OCI-LY1 (cell line): Measurements from ENCODE around the gene RAB39B.

Source experiments
- H2AFZ ChIP-seq: fragments of 200-600 bp; sonication (generic), shearing (Covaris generic); 2 replicates; pipeline ENCODE4 v1.6.0; 2014; ENCODE audit warnings: antibody characterized with exemption, mild to moderate bottlenecking, low read length
- H3F3A ChIP-seq: fragments of 200-600 bp; sonication (generic), shearing (Covaris generic); 2 replicates; pipeline ENCODE4 v1.6.0; 2014; ENCODE audit warnings: mild to moderate bottlenecking, antibody characterized with exemption, low read length, moderate library complexity; ENCODE audit not compliant: insufficient read depth
- H3K27ac ChIP-seq: fragments of 200-600 bp; sonication (generic); 2 replicates; pipeline ENCODE4 v1.5.1; 2014; ENCODE audit warnings: low read length, mixed run types, mild to moderate bottlenecking, low read depth; ENCODE audit not compliant: poor library complexity, severe bottlenecking
- H3K27me3 ChIP-seq: fragments of 200-600 bp; sonication (generic); 2 replicates; pipeline ENCODE4 v1.6.0; 2014; ENCODE audit warnings: antibody characterized with exemption, mild to moderate bottlenecking, low read length, moderate library complexity; ENCODE audit not compliant: insufficient read depth
- H3K36me3 ChIP-seq: fragments of 200-600 bp; sonication (generic); 2 replicates; pipeline ENCODE4 v1.6.1; 2014; ENCODE audit warnings: mild to moderate bottlenecking, antibody characterized with exemption, low read length, moderate library complexity, mixed read lengths; ENCODE audit not compliant: insufficient read depth
- H3K4me1 ChIP-seq: fragments of 200-600 bp; sonication (generic); 2 replicates; pipeline ENCODE4 v1.5.1; 2014; ENCODE audit warnings: mild to moderate bottlenecking, low read length, moderate library complexity; ENCODE audit not compliant: insufficient read depth, severe bottlenecking
- H3K4me2 ChIP-seq: fragments of 200-600 bp; sonication (generic), shearing (Covaris generic); 2 replicates; pipeline ENCODE4 v1.6.1; 2014; ENCODE audit warnings: low read length
- H3K4me3 ChIP-seq: fragments of 200-600 bp; sonication (generic); 2 replicates; pipeline ENCODE4 v1.5.1; 2014; ENCODE audit warnings: low read length, low read depth, mild to moderate bottlenecking, mixed read lengths; ENCODE audit not compliant: poor library complexity, severe bottlenecking
- H3K79me2 ChIP-seq: fragments of 200-600 bp; shearing (Covaris generic); 2 replicates; pipeline ENCODE4 v1.6.1; 2016; ENCODE audit warnings: mixed run types, low read length, mixed read lengths; ENCODE audit not compliant: insufficient read depth
- H3K9ac ChIP-seq: fragments of 200-600 bp; sonication (generic), shearing (Covaris generic); 2 replicates; pipeline ENCODE4 v1.6.1; 2014; ENCODE audit warnings: mild to moderate bottlenecking, low read length, mixed read lengths
- H3K9me2 ChIP-seq: fragments of 200-600 bp; sonication (generic), shearing (Covaris generic); 2 replicates; pipeline ENCODE4 v1.6.1; 2014; ENCODE audit warnings: low read depth, mild to moderate bottlenecking, low read length, mixed read lengths
- H3K9me3 ChIP-seq: fragments of 200-600 bp; shearing (Covaris generic); 2 replicates; pipeline ENCODE4 v1.6.1; 2014; ENCODE audit warnings: low read length, mixed read lengths
- H4K20me1 ChIP-seq: fragments of 200-600 bp; sonication (generic), shearing (Covaris generic); 2 replicates; pipeline ENCODE4 v1.6.0; 2016; ENCODE audit warnings: mild to moderate bottlenecking, low read length; ENCODE audit not compliant: insufficient read depth
- CTCF ChIP-seq: fragments of 200-600 bp; sonication (generic), shearing (Covaris generic); IDR thresholded peaks from 2 replicates; pipeline ENCODE4 v1.5.1; 2017; ENCODE audit warnings: mild to moderate bottlenecking, antibody characterized with exemption, low read length, moderate library complexity, mixed read lengths
- EZH2 ChIP-seq: fragments of 200-600 bp; sonication (generic), shearing (Covaris generic); IDR thresholded peaks from 2 replicates; pipeline ENCODE4 v1.8.0; 2017; ENCODE audit warnings: borderline replicate concordance, mixed run types, mild to moderate bottlenecking, antibody characterized with exemption, low read length, moderate library complexity, mixed read lengths

The RAB39B gene

GRCh38 chrX:155247497-155247896 lies 16.8 kb downstream of the RAB39B start:
- no peaks in the 10 kb centered on the region for H3K9me3 ChIP-seq
- H2AFZ ChIP-seq = no peak overlapping the region
- H4K20me1 ChIP-seq = no peaks in the 10 kb centered on the region

GRCh38 chrX:155246748-155247147 lies 17.5 kb downstream of the RAB39B start:
- Histone ChIP-seq H3K9me2 (no peaks in the 10 kb centered on the region), H2AFZ (no peak overlapping the region), H4K20me1 (no peaks in the 10 kb centered on the region), H3K79me2 (no peaks in the 10 kb centered on the region), H3K4me1 (no peaks in the 10 kb centered on the region), H3F3A (no peaks in the 10 kb centered on the region), H3K9me3 (no peaks in the 10 kb centered on the region), H3K9ac (no peak overlapping the region), H3K36me3 (no peaks in the 10 kb centered on the region), H3K27me3 (no peaks in the 10 kb centered on the region), H3K4me2 (no peak overlapping the region), H3K27ac (no peak overlapping the region), H3K4me3 (no peak overlapping the region)
- no peak for TF ChIP-seq EZH2
- TF ChIP-seq CTCF = no peak

More at GRCh38 chrX:155247497-155247896, 16.8 kb downstream of the RAB39B start:
- Histone ChIP-seq H3K4me2 (no peak overlapping the region), H3K36me3 (no peaks in the 10 kb centered on the region), H3K4me3 (no peak overlapping the region), H3K79me2 (no peaks in the 10 kb centered on the region), H3K9ac (no peak overlapping the region), H3K27me3 (no peaks in the 10 kb centered on the region), H3F3A (no peaks in the 10 kb centered on the region), H3K4me1 (no peaks in the 10 kb centered on the region), H3K27ac (no peak overlapping the region), H3K9me2 (no peaks in the 10 kb centered on the region)
- no peak for TF ChIP-seq CTCF
- TF ChIP-seq EZH2 = no peak

DNA sequence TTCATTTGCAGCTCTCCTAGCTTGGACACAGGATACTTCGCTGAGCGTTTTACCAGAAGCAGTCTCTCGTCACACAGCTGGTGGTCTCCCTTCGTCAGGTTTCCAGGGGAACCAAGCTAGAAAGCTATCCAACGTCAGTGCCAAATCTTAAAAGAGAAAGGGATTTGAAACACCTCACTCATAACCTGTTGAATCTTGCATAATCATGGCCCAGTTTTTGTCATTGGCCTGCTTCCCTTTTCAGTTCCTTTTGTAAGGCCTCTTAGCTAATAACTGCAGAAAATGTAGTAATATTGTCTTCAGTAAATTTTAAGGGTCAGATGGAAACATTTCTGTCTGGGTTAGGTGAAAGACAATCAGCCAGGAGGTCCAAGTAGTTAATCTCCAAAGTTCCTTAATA lies 22.0 kb downstream of the RAB39B start:
- no peak overlapping the region for H2AFZ ChIP-seq
- no peaks in the 10 kb centered on the region for H3K27me3 ChIP-seq
- no peaks in the 10 kb centered on the region for H3F3A ChIP-seq
- H3K9ac ChIP-seq = no peak overlapping the region
- no peaks in the 10 kb centered on the region for H3K9me2 ChIP-seq
- H3K27ac ChIP-seq = no peak overlapping the region
- no peaks in the 10 kb centered on the region for H4K20me1 ChIP-seq
- no peaks in the 10 kb centered on the region for H3K4me1 ChIP-seq
- H3K4me3 ChIP-seq = no peak overlapping the region
- H3K9me3 ChIP-seq = no peaks in the 10 kb centered on the region
- no peaks in the 10 kb centered on the region for H3K79me2 ChIP-seq
- no peak overlapping the region for H3K4me2 ChIP-seq
- TF ChIP-seq CTCF (no peak), EZH2 (no peak)
- H3K36me3 ChIP-seq = peaks cover 14% of the 10 kb centered on the region
